ENCODE data around the gene NTNG2. TPM values are rescaled to one million over a fixed set of nuclear protein-coding genes. Genes with fewer than 3 reads are reported as not detected.

The NTNG2 gene
- total and polyA plus RNA-seq, 2 donors (not counting 1 experiment from before 2014, with no cell fraction given): 5.0 to 6.6 TPM

- Histone ChIP-seq H3K4me3 (ENCODE audit: control extremely low read depth in 1 of 5, extremely low read depth in 1 of 5, insufficient read depth in 1 of 5, low read depth in 2 of 5, low read length in 4 of 5) (no peak overlapping the region), H3K9ac (ENCODE audit: low read length) (no peak overlapping the region), H2AFZ (ENCODE audit: insufficient read depth, low read depth, low read length, poor library complexity, severe bottlenecking) (no peak overlapping the region), H3K4me2 (replicated peaks; ENCODE audit: low read depth, low read length, poor library complexity, severe bottlenecking) (no peak overlapping the region), H3K9me3 (ENCODE audit: control extremely low read depth in 1 of 3, control insufficient read depth in 2 of 3, insufficient read depth in 1 of 3, low read length in 2 of 3) (peaks cover 0 to 3% (median 0%) of the 10 kb centered on the region in 3 donors), H3K4me1 (ENCODE audit: control insufficient read depth in 2 of 2, insufficient read depth in 2 of 2, low read length in 2 of 2) (peaks cover 27 to 30% of the 10 kb centered on the region in 2 donors), H3K36me3 (replicated peaks in 1 of 2; ENCODE audit: control extremely low read depth in 1 of 2, control insufficient read depth in 1 of 2, extremely low read depth in 1 of 2, insufficient read depth in 2 of 2, low read length in 1 of 2) (no peaks in the 10 kb centered on the region), H3K27me3 (replicated peaks in 1 of 4; ENCODE audit: control extremely low read depth in 1 of 4, control insufficient read depth in 3 of 4, insufficient read depth in 4 of 4, low read length in 3 of 4) (peaks cover 0 to 78% (median 35%) of the 10 kb centered on the region in 4 experiments), H3K79me2 (ENCODE audit: control insufficient read depth, insufficient read depth, low read length) (no peaks in the 10 kb centered on the region), H4K20me1 (ENCODE audit: control insufficient read depth, insufficient read depth, low read length, poor library complexity, severe bottlenecking) (no peaks in the 10 kb centered on the region), H3K27ac (ENCODE audit: low read length in 2 of 2) (no peak overlapping the region)
- Mint-ChIP-seq H3K9me3 (ENCODE audit: insufficient read depth) (no peaks in the 10 kb centered on the region), H3K4me3 (no peak overlapping the region), H3K27ac (peak overlapping the region; percentile 8), H3K4me1 (peaks cover 13% of the 10 kb centered on the region), H3K27me3 (peaks cover 57% of the 10 kb centered on the region)
- intact Hi-C loops (cut with micrococcal nuclease): loop anchor here (5.0 to 10.0 kb wide), 2 partner anchors 82 to 400 kb away; no protein-coding TSS in a partner anchor
- DNase-seq (no peak), ATAC-seq (ENCODE audit: low read depth) (no peak)
- no peak for TF ChIP-seq CTCF (IDR thresholded peaks at IDR 0.05)
- TF ChIP-seq EZH2 (IDR thresholded peaks at IDR 0.05; ENCODE audit: borderline replicate concordance, insufficient read depth, low read depth, low read length, poor library complexity, severe bottlenecking): no peak
- CTCF ChIA-PET: interaction anchor here (1.2 to 12.2 kb wide), 3 partner anchors 72 to 92 kb away, joined by 3 to 144 read pairs (median 6); no protein-coding TSS in a partner anchor
- POLR2A ChIA-PET: no interaction called here
- 29% methylated on average over 12 of the region's 16 CpGs for WGBS (ENCODE audit: insufficient coverage)
Measured at GRCh38 chr9:132164604-132165362, 2.9 kb downstream of the NTNG2 start.

GRCh38 chr9:132166599-132166998, 4.7 kb downstream of the NTNG2 start:
- no peak overlapping the region for H2AFZ ChIP-seq (ENCODE audit: insufficient read depth, low read depth, low read length, poor library complexity, severe bottlenecking)
- no peaks in the 10 kb centered on the region for H3K36me3 ChIP-seq (replicated peaks in 1 of 2; ENCODE audit: control extremely low read depth in 1 of 2, control insufficient read depth in 1 of 2, extremely low read depth in 1 of 2, insufficient read depth in 2 of 2, low read length in 1 of 2)
- Mint-ChIP-seq H3K4me1 (peaks cover 11% of the 10 kb centered on the region), H3K9me3 (ENCODE audit: insufficient read depth) (no peaks in the 10 kb centered on the region), H3K4me3 (no peak overlapping the region), H3K27me3 (peaks cover 63% of the 10 kb centered on the region), H3K27ac (no peak overlapping the region)
- H3K27me3 ChIP-seq (replicated peaks in 1 of 4; ENCODE audit: control extremely low read depth in 1 of 4, control insufficient read depth in 3 of 4, insufficient read depth in 4 of 4, low read length in 3 of 4): peaks cover 0 to 70% (median 33%) of the 10 kb centered on the region in 4 experiments
- CTCF ChIA-PET: interaction anchor here (1.2 to 12.2 kb wide), 2 partner anchors 70 to 403 kb away, joined by 3 to 144 read pairs; no protein-coding TSS in a partner anchor
- intact Hi-C loops (cut with micrococcal nuclease): loop anchor here (10.0 kb wide), 1 partner anchor 402 kb away; no protein-coding TSS in a partner anchor
- H4K20me1 ChIP-seq (ENCODE audit: control insufficient read depth, insufficient read depth, low read length, poor library complexity, severe bottlenecking): no peaks in the 10 kb centered on the region
- no peaks in the 10 kb centered on the region for H3K79me2 ChIP-seq (ENCODE audit: control insufficient read depth, insufficient read depth, low read length)
- TF ChIP-seq EZH2 (IDR thresholded peaks at IDR 0.05; ENCODE audit: borderline replicate concordance, insufficient read depth, low read depth, low read length, poor library complexity, severe bottlenecking): no peak
- TF ChIP-seq CTCF (IDR thresholded peaks at IDR 0.05): peak; percentile 7
- WGBS (ENCODE audit: insufficient coverage): 45% methylated on average over 19 of the region's 19 CpGs
- DNase-seq (peak; percentile 23), ATAC-seq (ENCODE audit: low read depth) (no peak)
- POLR2A ChIA-PET: no interaction called here
- no peak overlapping the region for H3K9ac ChIP-seq (ENCODE audit: low read length)
- H3K4me1 ChIP-seq (ENCODE audit: control insufficient read depth in 2 of 2, insufficient read depth in 2 of 2, low read length in 2 of 2): peaks cover 21 to 24% of the 10 kb centered on the region in 2 donors
- no peak overlapping the region for H3K27ac ChIP-seq (ENCODE audit: low read length in 2 of 2)
- no peak overlapping the region for H3K4me2 ChIP-seq (replicated peaks; ENCODE audit: low read depth, low read length, poor library complexity, severe bottlenecking)
- H3K9me3 ChIP-seq (ENCODE audit: control extremely low read depth in 1 of 3, control insufficient read depth in 2 of 3, insufficient read depth in 1 of 3, low read length in 2 of 3): peaks cover 0 to 3% (median 0%) of the 10 kb centered on the region in 3 donors
- no peak overlapping the region for H3K4me3 ChIP-seq (ENCODE audit: control extremely low read depth in 1 of 5, extremely low read depth in 1 of 5, insufficient read depth in 1 of 5, low read depth in 2 of 5, low read length in 4 of 5)
